GM12878 (cell line): ENCODE results near the gene EXD3. TPM values are rescaled to one million over a fixed set of nuclear protein-coding genes. Genes with fewer than 3 reads are reported as not detected.
A peak's percentile ranks its signal among the peaks of the same experiment; 100 is the strongest.

Source experiments
- ATAC-seq: fragments of 200-7000 bp; cut with Tn5 transposase; 3 replicates; pipeline ENCODE4 v1.9.1; 2020; ENCODE audit warnings: mild to moderate bottlenecking, moderate library complexity
- BruUV-seq: library from RNA; stranded (reverse); fragments of 400-500 nt; replicated peaks from 2 replicates; lab custom pipeline; 2021; lab: Mats Ljungman, UMichigan
- CTCF ChIA-PET: fragments of 300-600 bp; sonication (Branson Sonifier 250); formaldehyde crosslinking; extraction: SDS; loops from one replicate; lab custom pipeline; 2021; ENCODE audit warnings: inconsistent platforms; lab: Yijun Ruan, JAX
- POLR2A ChIA-PET: fragments of 350-600 bp; formaldehyde crosslinking; extraction: SDS; loops from one replicate; lab custom pipeline; 2021; ENCODE audit warnings: inconsistent platforms; lab: Charles Lee
- RAD21 ChIA-PET: fragments of 300-600 bp; sonication (Branson Sonifier 250); formaldehyde crosslinking; loops from one replicate; lab custom pipeline; 2023; ENCODE audit warnings: antibody characterized with exemption; ENCODE audit not compliant: unreplicated experiment; lab: Charles Lee
- SMC1A ChIA-PET: fragments of 300-600 bp; sonication (Branson Sonifier 250); formaldehyde crosslinking; loops from one replicate; lab custom pipeline; 2023; ENCODE audit not compliant: unreplicated experiment, uncharacterized antibody; lab: Charles Lee
- DNase-seq: peaks from one replicate; pipeline ENCODE4 v3.0.0-alpha.2; 2011; ENCODE audit warnings: low read depth, low spot score
- FAIRE-seq: peaks from 3 replicates; lab custom pipeline; 2011; peaks lifted over from hg19 to GRCh38; lab: Jason Lieb, UNC
- H2AFZ ChIP-seq: 2 replicates; pipeline ENCODE4 v1.6.0; 2011; ENCODE audit warnings: low read depth, low read length, control low read depth; ENCODE audit not compliant: control insufficient read depth
- H3K27ac ChIP-seq: 2 replicates; pipeline ENCODE4 v1.5.1; 2011; ENCODE audit warnings: control low read depth; ENCODE audit not compliant: control insufficient read depth, insufficient read depth
- H3K27me3 ChIP-seq, 2 experiments: replicated peaks in 1 of 2; 2 replicates each; pipeline versions ENCODE4 v1.6.0 to v1.6.1; 2011; ENCODE audit warnings: low read length in 1 of 2; ENCODE audit not compliant: control insufficient read depth in 2 of 2, insufficient read depth in 2 of 2
- H3K36me3 ChIP-seq, 2 experiments: 2 replicates each; pipeline ENCODE4 v1.5.1; 2011; ENCODE audit warnings: low read length in 1 of 2; ENCODE audit not compliant: control insufficient read depth in 2 of 2, insufficient read depth in 2 of 2
- H3K4me1 ChIP-seq: 2 replicates; pipeline ENCODE4 v1.6.1; 2011; ENCODE audit warnings: mild to moderate bottlenecking, low read length, moderate library complexity, mixed read lengths; ENCODE audit not compliant: control insufficient read depth, insufficient read depth
- H3K4me2 ChIP-seq: 2 replicates; pipeline ENCODE4 v1.6.0; 2011; ENCODE audit warnings: control low read depth; ENCODE audit not compliant: control insufficient read depth, insufficient read depth
- H3K4me3 ChIP-seq: fragments of 200-600 bp; sonication (generic); 2 replicates; pipeline ENCODE4 v1.5.1; 2016
- H3K79me2 ChIP-seq: 2 replicates; pipeline ENCODE4 v1.6.0; 2011; ENCODE audit warnings: low read length; ENCODE audit not compliant: control insufficient read depth, insufficient read depth
- H3K9ac ChIP-seq: 2 replicates; pipeline ENCODE4 v1.8.0; 2011; ENCODE audit warnings: low read length, control low read depth, mixed read lengths; ENCODE audit not compliant: control insufficient read depth, insufficient read depth
- H3K9me3 ChIP-seq: replicated peaks from 3 replicates; pipeline ENCODE4 v1.5.1; 2011; ENCODE audit warnings: mild to moderate bottlenecking, low read length; ENCODE audit not compliant: control insufficient read depth, insufficient read depth
- H4K20me1 ChIP-seq: 2 replicates; pipeline ENCODE4 v1.6.0; 2011; ENCODE audit not compliant: control insufficient read depth, insufficient read depth
- BRCA1 ChIP-seq: IDR thresholded peaks from 2 replicates; pipeline ENCODE4 v1.6.1; 2011; ENCODE audit warnings: low read depth, low read length, improper control_type of control experiment
- CHD2 ChIP-seq: IDR thresholded peaks from 2 replicates; pipeline ENCODE4 v1.6.1; 2011; ENCODE audit warnings: low read depth, low read length, improper control_type of control experiment, borderline replicate concordance
- CREM ChIP-seq: IDR thresholded peaks from 2 replicates; pipeline ENCODE4 v1.6.1; 2014; ENCODE audit warnings: antibody characterized with exemption, low read depth
- FOS ChIP-seq: IDR thresholded peaks from 3 replicates; pipeline ENCODE4 v1.6.1; 2011; ENCODE audit warnings: borderline replicate concordance; ENCODE audit not compliant: insufficient read length; ENCODE audit errors: extremely low read depth
- HDGF ChIP-seq: fragments of 450-650 bp; IDR thresholded peaks from 2 replicates; pipeline ENCODE4 v1.6.1; 2016; ENCODE audit warnings: antibody characterized with exemption
- JUNB ChIP-seq: IDR thresholded peaks from 2 replicates; pipeline ENCODE4 v1.6.1; 2016; ENCODE audit warnings: antibody characterized with exemption, mild to moderate bottlenecking
- MTA3 ChIP-seq: IDR thresholded peaks from 2 replicates; pipeline ENCODE4 v1.6.1; 2012; ENCODE audit warnings: low read length, inconsistent platforms, borderline replicate concordance
- POLR2AphosphoS2 ChIP-seq: IDR thresholded peaks from 2 replicates; pipeline ENCODE4 v1.6.1; 2011; ENCODE audit warnings: low read depth, mild to moderate bottlenecking, low read length, improper control_type of control experiment, moderate library complexity
- RBBP5 ChIP-seq: fragments of 200-600 bp; sonication (generic); conservative IDR thresholded peaks from 2 replicates; pipeline ENCODE4 v1.6.1; 2016
- SIX5 ChIP-seq: IDR thresholded peaks from 2 replicates; pipeline ENCODE4 v1.6.1; 2011; ENCODE audit warnings: mild to moderate bottlenecking, low read depth, low read length, moderate library complexity; ENCODE audit not compliant: severe bottlenecking
- SMAD5 ChIP-seq: IDR thresholded peaks from 2 replicates; pipeline ENCODE4 v1.6.1; 2016; ENCODE audit warnings: antibody characterized with exemption, low read depth
- SUZ12 ChIP-seq: fragments of 200-600 bp; sonication (generic); IDR thresholded peaks from one replicate; pipeline ENCODE4 v1.6.1; 2018; ENCODE audit warnings: antibody characterized with exemption, mild to moderate bottlenecking; ENCODE audit not compliant: unreplicated experiment
- TBL1XR1 ChIP-seq: IDR thresholded peaks from 2 replicates; pipeline ENCODE4 v1.6.1; 2012; ENCODE audit warnings: low read depth, low read length, improper control_type of control experiment
- ZNF217 ChIP-seq: fragments of 450-650 bp; IDR thresholded peaks from 2 replicates; pipeline ENCODE4 v1.6.1; 2017; ENCODE audit warnings: antibody characterized with exemption, mild to moderate bottlenecking
- WGBS: methylation state at CpG from one replicate; pipeline ENCODE4 v1.1.6; 2016; ENCODE audit warnings: low lambda C conversion rate; ENCODE audit not compliant: insufficient replicate concordance, insufficient coverage; ENCODE audit errors: missing lambda C conversion rate; 5-methylcytosine and 5-hydroxymethylcytosine counted together
- in situ Hi-C: fragments of 300-500 bp; cut with MboI; formaldehyde crosslinking; loops from 9 replicates; pipeline ENCODE4 v1.14.3; 2018; ENCODE audit warnings: mixed read lengths
- intact Hi-C: fragments of 100-400 bp; cut with micrococcal nuclease; formaldehyde crosslinking; loops from one replicate; pipeline ENCODE4 v1.14.2; 2022; ENCODE audit not compliant: unreplicated experiment
- polyA plus RNA-seq, 11 experiments: library from polyadenylated mRNA; depleted of rRNA in 4 of 11; unstranded in 6 of 11; stranded (reverse) in 5 of 11; fragments of >200 nt; fragmentation: Nextera tagmentation in 4 of 11; fragmentation: Illumina TruSeq in 1 of 11; extraction: Ambion mirVana in 4 of 11; extraction: Trizol in 1 of 11; gene quantifications; 1 replicate in 1 of 11; 2 replicates in 10 of 11; pipeline versions ENCODE4 v1.2.1 to v1.2.3, GENCODE V29; 2011 to 2016; ENCODE audit warnings: inconsistent platforms in 2 of 11, missing spikeins in 2 of 11, low read depth in 1 of 11
- total RNA-seq, 4 experiments: library from RNA; depleted of rRNA in 3 of 4; stranded (reverse); fragments of >200 nt in 3 of 4; fragmentation: Illumina TruSeq in 1 of 4; extraction: Trizol in 1 of 4; gene quantifications; 2 replicates each; pipeline versions ENCODE4 v1.2.1 to v1.2.3, GENCODE V29; 2013 to 2021
- TF ChIP-seq, protein P1 (sequence below): fragments of 450-650 bp; formaldehyde crosslinking; IDR thresholded peaks from 2 replicates; pipeline ENCODE4 v1.5.0; 2022; ENCODE audit warnings: mild to moderate bottlenecking, missing genetic modification characterization

Gene EXD3
- total and polyA plus RNA-seq, 10 of the 15 experiments (the other 5 are each of a cell fraction or from before 2014, with no cell fraction given) = 0.21 to 7.1 (median 3.6) TPM

DNA sequence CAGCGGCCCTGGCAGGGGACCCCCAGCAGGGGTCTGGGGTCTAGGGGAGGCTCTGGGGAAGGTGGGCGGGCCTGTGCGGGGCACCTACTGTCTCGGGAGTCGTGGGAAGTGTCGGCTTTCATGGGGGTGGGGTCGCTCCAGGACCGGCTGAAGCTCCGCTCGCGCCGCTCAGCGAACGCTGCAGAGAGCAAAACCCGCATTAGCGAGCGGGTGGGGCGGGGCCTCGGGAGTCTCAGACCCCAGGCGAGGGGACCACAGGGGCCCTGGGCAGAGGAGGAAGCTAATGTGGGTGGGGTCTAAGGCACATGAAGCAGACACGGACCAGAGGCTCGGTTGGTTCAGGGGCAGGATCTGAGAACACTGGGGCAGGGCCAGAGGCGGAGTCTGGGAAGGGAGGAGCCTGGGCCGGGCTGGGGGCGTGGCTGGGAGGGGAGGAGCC lies 30.7 kb upstream of the EXD3 start:
- H3K27me3 ChIP-seq = no peaks in the 10 kb centered on the region
- ChIA-PET RAD21 (no interaction called here), POLR2A (interaction anchor here (1.1 kb wide), 1 partner anchor 31 kb away, joined by 5 read pairs; the partner anchor contains the start of genes EXD3 and NOXA1), SMC1A (no interaction called here), CTCF (no interaction called here)
- 81% methylated on average over 18 of the region's 25 CpGs for WGBS
- no peak for DNase-seq
- peak overlapping the region; percentile 23 for H2AFZ ChIP-seq
- peaks cover 9% of the 10 kb centered on the region for H3K79me2 ChIP-seq
- peaks cover 14% of the 10 kb centered on the region for H3K4me1 ChIP-seq
- H3K4me2 ChIP-seq = peak overlapping the region; percentile 64
- no peak overlapping the region for H3K9ac ChIP-seq
- TF ChIP-seq CHD2 (no peak), HDGF (peak; percentile 52), RBBP5 (no peak), SMAD5 (no peak)
- peak; percentile 85 for ATAC-seq
- no peak overlapping the region for H3K27ac ChIP-seq
- in situ Hi-C loops = no loop called here
- H3K36me3 ChIP-seq = no peaks in the 10 kb centered on the region
- peak overlapping the region; percentile 40; the same call in 1 of the 2 replicates for H3K4me3 ChIP-seq
- H3K9me3 ChIP-seq = no peaks in the 10 kb centered on the region
- intact Hi-C loops = no loop called here
- BruUV-seq = no TSS peak
- peak; percentile 80 for FAIRE-seq
- no peaks in the 10 kb centered on the region for H4K20me1 ChIP-seq

DNA sequence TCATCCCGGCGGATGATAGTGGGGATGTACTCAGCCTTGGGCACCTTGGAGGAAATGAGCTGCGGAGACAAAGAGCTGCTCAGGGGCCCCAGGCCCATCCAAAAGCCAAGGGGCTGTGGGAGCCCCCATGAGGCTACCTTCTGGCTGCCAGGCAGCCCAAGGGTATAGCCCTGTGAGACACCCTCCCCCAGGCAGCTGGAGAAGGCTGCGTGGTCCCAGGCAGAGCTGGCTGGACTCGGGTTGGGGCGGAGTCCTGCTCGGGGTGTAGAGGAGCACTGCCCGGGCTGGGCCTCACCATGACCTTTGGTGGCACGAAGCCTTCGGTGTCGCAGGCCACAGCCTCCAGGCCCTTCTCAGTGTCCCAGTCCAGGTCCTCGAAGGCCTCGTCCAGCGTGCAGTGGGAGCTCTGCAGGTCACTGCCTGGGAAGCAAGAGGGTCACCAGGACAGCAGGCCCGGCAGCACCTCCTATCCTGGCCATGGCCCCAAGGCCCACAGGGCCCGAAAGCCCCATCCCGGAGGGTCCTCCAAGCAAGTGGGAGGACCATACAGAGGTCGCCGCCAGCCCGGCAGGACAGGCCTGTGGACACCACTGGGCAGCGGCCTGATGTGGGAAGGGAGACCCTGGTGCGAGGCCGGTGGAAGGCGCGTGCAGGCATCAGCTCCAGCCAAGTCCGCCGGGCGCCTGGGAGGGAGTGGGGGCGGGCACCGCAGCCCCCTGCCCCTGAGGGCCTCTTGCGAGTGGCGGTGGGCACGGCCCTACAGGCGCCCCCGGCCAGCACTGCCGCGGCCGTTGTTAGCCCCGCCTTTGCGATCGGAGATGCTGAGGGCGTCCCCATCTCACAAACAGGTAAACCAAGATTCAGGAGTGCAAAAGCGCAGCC lies 30.0 kb upstream of the EXD3 start:
- no peak overlapping the region for H3K9ac ChIP-seq
- in situ Hi-C loops (no loop called here), intact Hi-C loops (no loop called here)
- ChIA-PET CTCF (no interaction called here), SMC1A (no interaction called here), RAD21 (no interaction called here), POLR2A (interaction anchor here (1.1 kb wide), 1 partner anchor 30 kb away, joined by 5 read pairs; the partner anchor contains the start of genes EXD3 and NOXA1)
- H3K27me3 ChIP-seq = no peaks in the 10 kb centered on the region
- no peak overlapping the region for H3K27ac ChIP-seq
- peaks cover 2% of the 10 kb centered on the region; the same call in 1 of the 2 replicates for H3K79me2 ChIP-seq
- H4K20me1 ChIP-seq = no peaks in the 10 kb centered on the region
- peaks cover 10% of the 10 kb centered on the region for H3K4me1 ChIP-seq
- no peak for FAIRE-seq
- no peak overlapping the region for H2AFZ ChIP-seq
- no TSS peak for BruUV-seq
- H3K4me3 ChIP-seq = no peak overlapping the region
- 97% methylated on average over 41 of the region's 43 CpGs for WGBS
- no peaks in the 10 kb centered on the region for H3K36me3 ChIP-seq
- H3K4me2 ChIP-seq = no peak overlapping the region
- no peak for DNase-seq
- no peak for ATAC-seq
- no peaks in the 10 kb centered on the region for H3K9me3 ChIP-seq
- TF ChIP-seq POLR2AphosphoS2 = no peak
- TF ChIP-seq FOS = no peak
- no peak for TF ChIP-seq SUZ12
- no peak for TF ChIP-seq ZNF217
- no peak for TF ChIP-seq BRCA1
- TF ChIP-seq, protein P1, sequence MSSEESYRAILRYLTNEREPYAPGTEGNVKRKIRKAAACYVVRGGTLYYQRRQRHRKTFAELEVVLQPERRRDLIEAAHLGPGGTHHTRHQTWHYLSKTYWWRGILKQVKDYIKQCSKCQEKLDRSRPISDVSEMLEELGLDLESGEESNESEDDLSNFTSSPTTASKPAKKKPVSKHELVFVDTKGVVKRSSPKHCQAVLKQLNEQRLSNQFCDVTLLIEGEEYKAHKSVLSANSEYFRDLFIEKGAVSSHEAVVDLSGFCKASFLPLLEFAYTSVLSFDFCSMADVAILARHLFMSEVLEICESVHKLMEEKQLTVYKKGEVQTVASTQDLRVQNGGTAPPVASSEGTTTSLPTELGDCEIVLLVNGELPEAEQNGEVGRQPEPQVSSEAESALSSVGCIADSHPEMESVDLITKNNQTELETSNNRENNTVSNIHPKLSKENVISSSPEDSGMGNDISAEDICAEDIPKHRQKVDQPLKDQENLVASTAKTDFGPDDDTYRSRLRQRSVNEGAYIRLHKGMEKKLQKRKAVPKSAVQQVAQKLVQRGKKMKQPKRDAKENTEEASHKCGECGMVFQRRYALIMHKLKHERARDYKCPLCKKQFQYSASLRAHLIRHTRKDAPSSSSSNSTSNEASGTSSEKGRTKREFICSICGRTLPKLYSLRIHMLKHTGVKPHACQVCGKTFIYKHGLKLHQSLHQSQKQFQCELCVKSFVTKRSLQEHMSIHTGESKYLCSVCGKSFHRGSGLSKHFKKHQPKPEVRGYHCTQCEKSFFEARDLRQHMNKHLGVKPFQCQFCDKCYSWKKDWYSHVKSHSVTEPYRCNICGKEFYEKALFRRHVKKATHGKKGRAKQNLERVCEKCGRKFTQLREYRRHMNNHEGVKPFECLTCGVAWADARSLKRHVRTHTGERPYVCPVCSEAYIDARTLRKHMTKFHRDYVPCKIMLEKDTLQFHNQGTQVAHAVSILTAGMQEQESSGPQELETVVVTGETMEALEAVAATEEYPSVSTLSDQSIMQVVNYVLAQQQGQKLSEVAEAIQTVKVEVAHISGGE (CRISPR knock-in tag) = no peak
- no peak for TF ChIP-seq TBL1XR1
- TF ChIP-seq JUNB = no peak
- TF ChIP-seq SIX5 = no peak
- no peak for TF ChIP-seq MTA3
- TF ChIP-seq CREM = no peak
